SW480 (cell line): ENCODE data around the gene NHS.

Experiments
- DNase-seq: peaks from one replicate; pipeline ENCODE4 v3.0.0-alpha.2; 2016; ENCODE audit warnings: low spot score

NHS gene

DNA sequence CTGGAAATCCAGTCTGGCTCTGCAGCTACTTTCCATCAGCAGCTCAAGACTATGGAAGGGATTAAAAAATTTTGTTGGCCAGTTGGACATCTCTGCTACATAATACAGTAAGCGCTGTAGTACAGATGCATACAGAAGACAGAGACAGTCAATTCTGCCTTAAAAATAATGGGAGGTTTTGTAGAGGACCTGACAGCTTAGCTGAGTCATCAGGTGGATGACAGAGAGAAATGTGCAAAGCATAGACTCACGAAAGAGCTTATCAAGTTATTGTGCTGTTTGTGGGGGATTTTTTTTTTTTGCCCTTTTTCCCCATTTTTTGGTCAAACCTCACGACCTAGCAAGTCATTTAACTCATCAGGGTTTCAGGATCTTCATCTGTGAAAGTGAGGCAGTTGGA lies 213.3 kb downstream of the NHS start:
- no peak for DNase-seq

GRCh38 chrX:17590892-17591740 lies 216.1 kb downstream of the NHS start:
- DNase-seq = peak; percentile 76

DNA sequence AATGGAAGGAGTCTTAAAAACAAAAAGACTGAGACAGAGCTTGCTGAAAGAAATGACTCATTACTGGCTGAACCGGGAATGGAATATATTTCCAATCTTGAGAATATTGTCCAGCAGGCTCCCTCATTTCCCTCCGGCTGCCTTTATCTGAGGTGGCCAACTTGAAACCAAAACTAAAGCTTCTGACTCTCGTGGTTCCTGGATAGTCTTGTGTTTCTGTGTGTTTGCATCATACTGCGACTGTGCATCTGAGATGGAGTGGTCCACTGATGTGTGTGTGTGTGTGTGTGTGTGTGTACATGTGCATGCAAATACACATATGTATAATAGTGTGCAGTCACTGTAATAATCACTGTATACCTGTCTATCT lies 216.7 kb downstream of the NHS start:
- peak; percentile 51 for DNase-seq

- DNase-seq = no peak
Observed at GRCh38 chrX:17592117-17592516, 217.1 kb downstream of the NHS start.

GRCh38 chrX:17594693-17595092 lies 219.7 kb downstream of the NHS start:
- no peak for DNase-seq

- DNase-seq = no peak
Observed at GRCh38 chrX:17595456-17596035, 220.5 kb downstream of the NHS start.

GRCh38 chrX:17596061-17596460 lies 221.1 kb downstream of the NHS start:
- DNase-seq = no peak

GRCh38 chrX:17596546-17597205 lies 221.7 kb downstream of the NHS start:
- no peak for DNase-seq

GRCh38 chrX:17597327-17597726 lies 222.3 kb downstream of the NHS start:
- no peak for DNase-seq

GRCh38 chrX:17597836-17598439 lies 222.9 kb downstream of the NHS start:
- no peak for DNase-seq

GRCh38 chrX:17601441-17602200 lies 226.6 kb downstream of the NHS start:
- DNase-seq = no peak

GRCh38 chrX:17602245-17602644 lies 227.2 kb downstream of the NHS start:
- DNase-seq = no peak

- DNase-seq = no peak
Observed at GRCh38 chrX:17603196-17603595, 228.2 kb downstream of the NHS start.

DNA sequence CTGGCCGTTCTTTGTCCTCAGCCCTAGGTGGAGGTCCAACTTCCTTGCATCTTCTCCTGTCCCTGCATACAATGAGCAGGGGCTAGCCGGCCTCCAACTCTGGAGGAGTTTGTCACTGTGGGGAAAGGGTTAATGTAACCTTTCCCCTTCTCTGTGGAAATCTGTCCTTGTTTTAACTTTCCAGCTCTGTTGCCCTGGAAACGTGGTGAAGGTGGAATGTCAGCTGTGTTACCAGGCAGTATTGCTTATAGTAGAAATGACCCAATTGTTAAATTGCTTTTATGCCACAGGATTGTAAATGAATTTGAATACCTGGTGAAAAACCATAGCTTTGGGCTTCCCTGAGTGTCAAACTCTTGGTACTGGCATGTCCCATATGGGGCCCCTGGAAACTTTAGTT lies 230.7 kb downstream of the NHS start:
- DNase-seq = no peak

- no peak for DNase-seq
Observed at GRCh38 chrX:17606231-17606630, 231.2 kb downstream of the NHS start.

- DNase-seq = no peak
Observed at GRCh38 chrX:17608888-17609287, 233.9 kb downstream of the NHS start.

DNA sequence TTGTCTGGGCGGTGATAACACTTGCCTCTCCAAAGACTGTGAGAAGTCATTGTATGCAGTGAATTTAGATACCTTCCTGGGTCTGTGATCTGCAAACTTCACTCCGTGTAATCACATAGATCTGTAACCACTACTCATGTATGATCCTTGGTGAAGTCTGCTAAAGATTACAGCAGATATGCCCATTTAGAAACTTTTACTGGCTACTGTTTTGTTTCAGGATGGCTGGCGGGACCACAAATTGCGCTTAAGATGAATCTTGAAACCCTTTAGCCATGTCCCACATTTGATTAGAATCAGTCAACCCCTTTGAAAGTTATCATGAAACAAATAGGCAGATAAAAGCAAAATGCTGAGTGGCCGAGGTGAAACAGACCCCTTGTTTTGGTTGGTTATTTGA lies 235.8 kb downstream of the NHS start:
- no peak for DNase-seq

DNA sequence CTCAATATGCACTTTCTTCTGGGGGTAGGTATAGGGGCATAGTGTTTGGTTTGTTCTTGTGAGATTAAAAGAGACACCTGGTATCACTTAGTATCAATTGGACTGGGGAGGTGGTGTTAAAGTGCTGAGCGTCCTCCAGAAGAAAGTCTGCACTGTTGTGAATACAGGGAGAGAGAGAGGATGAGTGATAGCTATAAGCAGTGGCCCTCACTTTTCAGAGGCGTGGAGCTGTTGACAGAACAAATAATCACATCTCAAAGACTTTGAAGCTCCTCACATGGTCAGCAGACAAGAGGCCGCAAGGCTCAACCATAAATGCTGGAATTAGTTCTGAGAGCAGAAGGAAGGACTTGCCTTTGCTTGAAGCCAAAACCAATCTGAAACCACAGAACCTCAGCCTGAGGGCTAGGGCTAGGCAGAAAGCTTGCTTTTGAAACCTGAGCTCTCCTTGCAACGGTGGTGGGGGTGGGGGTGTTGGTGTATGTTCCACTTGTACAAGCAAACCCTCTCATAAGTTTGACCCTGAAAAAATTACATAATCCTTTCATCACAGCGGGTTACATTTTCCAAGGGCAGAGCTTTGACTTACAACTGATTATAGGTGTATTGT lies 239.1 kb downstream of the NHS start:
- peak; percentile 67 for DNase-seq

GRCh38 chrX:17616936-17617335 lies 241.9 kb downstream of the NHS start:
- no peak for DNase-seq

GRCh38 chrX:17617806-17618205 lies 242.8 kb downstream of the NHS start:
- no peak for DNase-seq

- no peak for DNase-seq
Observed at GRCh38 chrX:17621566-17622270, 246.7 kb downstream of the NHS start.
